ENCODE measurements around the gene KIAA1217. TPM values are rescaled to one million over a fixed set of nuclear protein-coding genes. Genes with fewer than 3 reads are reported as not detected.

KIAA1217 gene
- total and polyA plus RNA-seq, 7 experiments from 2014 or later: 0.03 to 2.1 (median 0.15) TPM; not detected in 4

DNA sequence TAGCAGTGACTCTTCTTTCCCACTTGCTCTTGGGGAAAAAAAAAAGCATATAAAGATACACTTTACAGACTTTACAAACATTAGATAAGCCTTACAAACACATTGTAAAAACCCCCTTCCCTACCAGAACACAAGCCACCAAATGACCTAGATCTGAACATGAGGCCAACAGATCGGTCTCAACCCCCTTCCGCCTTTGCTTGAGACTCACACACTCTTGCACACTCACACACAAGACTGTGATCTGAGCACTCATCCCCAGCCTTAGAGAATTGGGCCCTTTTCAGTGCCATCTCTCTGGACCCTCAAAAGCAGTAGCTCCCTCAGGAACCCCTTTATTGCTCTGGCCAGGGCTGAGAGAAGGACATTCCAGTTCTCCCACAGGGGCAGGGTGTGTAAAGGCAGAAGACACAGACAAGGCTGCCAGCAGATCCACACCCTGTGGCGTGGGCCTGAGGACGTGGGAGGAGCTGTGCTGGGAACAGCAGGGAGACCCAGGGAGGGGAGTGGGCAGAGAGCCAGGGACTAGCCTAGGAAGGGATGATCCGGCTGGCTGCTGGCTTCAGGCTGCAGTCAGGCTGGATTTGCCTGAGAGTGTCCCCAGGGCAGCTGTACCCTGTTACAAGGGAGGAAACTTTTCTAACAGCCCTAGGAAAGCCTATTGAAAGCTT, 206.7 kb downstream of the KIAA1217 start:
- Histone ChIP-seq H3K9me3 (ENCODE audit: control insufficient read depth in 2 of 3, low read length in 3 of 3) (peaks cover 0 to 5% (median 0%) of the 10 kb centered on the region in 3 experiments), H3K27ac (ENCODE audit: low read depth, low read length) (no peak overlapping the region), H3K27me3 (ENCODE audit: control insufficient read depth in 2 of 2, insufficient read depth in 2 of 2, low read length in 2 of 2) (no peaks in the 10 kb centered on the region), H3K4me3 (ENCODE audit: low read length) (no peak overlapping the region), H3K4me1 (ENCODE audit: control insufficient read depth in 2 of 2, insufficient read depth in 2 of 2, low read length in 2 of 2) (no peaks in the 10 kb centered on the region), H3K36me3 (ENCODE audit: control insufficient read depth in 2 of 3, insufficient read depth in 3 of 3, low read length in 3 of 3) (no peaks in the 10 kb centered on the region)
- ChIA-PET CTCF (no interaction called here), POLR2A (no interaction called here)
- DNase-seq (no peak), ATAC-seq (no peak)
- H3K4me3 Mint-ChIP-seq: no peak overlapping the region
- no peaks in the 10 kb centered on the region for H3K4me1 Mint-ChIP-seq
- no peaks in the 10 kb centered on the region for H3K36me3 Mint-ChIP-seq
- peaks cover 0 to 8% (median 0%) of the 10 kb centered on the region in 11 donors for H3K9me3 Mint-ChIP-seq
- intact Hi-C loops (cut with micrococcal nuclease): no loop called here
- peaks cover 8 to 35% (median 21%) of the 10 kb centered on the region in 5 donors for H3K27me3 Mint-ChIP-seq
- no peak overlapping the region for H3K27ac Mint-ChIP-seq

DNA sequence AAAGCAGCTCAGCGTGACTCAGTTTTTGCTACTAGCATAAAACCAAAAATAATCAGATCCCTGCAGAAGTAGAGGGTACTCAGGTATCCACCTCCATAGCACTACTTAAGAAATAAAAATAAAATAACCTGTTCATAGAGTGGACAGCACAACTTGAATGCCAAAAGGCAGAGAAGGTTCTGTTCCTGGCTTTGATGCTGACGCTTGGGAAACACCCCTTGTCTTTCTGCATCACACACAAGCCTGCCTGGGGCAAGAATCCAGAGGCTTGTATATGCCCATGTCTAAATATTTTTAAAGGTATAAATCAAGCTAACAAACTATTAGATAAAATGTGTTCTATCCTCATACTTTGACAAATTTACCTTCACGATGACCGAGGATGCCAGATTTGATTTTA, 207.3 kb downstream of the KIAA1217 start:
- POLR2A ChIA-PET: no interaction called here
- CTCF ChIA-PET: interaction anchor here (0.7 kb wide), 1 partner anchor 1776 kb away, joined by 3 read pairs; no protein-coding TSS in a partner anchor

GRCh38 chr10:24417053-24417452, 208.1 kb downstream of the KIAA1217 start:
- Mint-ChIP-seq H3K9me3 (peaks cover 0 to 12% (median 0%) of the 10 kb centered on the region in 11 donors), H3K27me3 (peaks cover 10 to 23% (median 17%) of the 10 kb centered on the region in 5 donors), H3K36me3 (no peaks in the 10 kb centered on the region), H3K4me1 (no peaks in the 10 kb centered on the region), H3K4me3 (no peak overlapping the region), H3K27ac (no peak overlapping the region)
- Histone ChIP-seq H3K4me3 (ENCODE audit: low read length) (no peak overlapping the region), H3K27ac (ENCODE audit: low read depth, low read length) (no peak overlapping the region), H3K9me3 (ENCODE audit: control insufficient read depth in 2 of 3, low read length in 3 of 3) (peaks cover 0 to 5% (median 0%) of the 10 kb centered on the region in 3 experiments), H3K27me3 (ENCODE audit: control insufficient read depth in 2 of 2, insufficient read depth in 2 of 2, low read length in 2 of 2) (no peaks in the 10 kb centered on the region), H3K4me1 (ENCODE audit: control insufficient read depth in 2 of 2, insufficient read depth in 2 of 2, low read length in 2 of 2) (no peaks in the 10 kb centered on the region), H3K36me3 (ENCODE audit: control insufficient read depth in 2 of 3, insufficient read depth in 3 of 3, low read length in 3 of 3) (no peaks in the 10 kb centered on the region)
- ChIA-PET CTCF (interaction anchor here (0.7 kb wide), 2 partner anchors 132 to 1777 kb away, joined by 3 read pairs; no protein-coding TSS in a partner anchor), POLR2A (no interaction called here)
- no peak for ATAC-seq
- intact Hi-C loops (cut with micrococcal nuclease): no loop called here
- no peak for DNase-seq

More for the DNA sequence above, 207.3 kb downstream of the KIAA1217 start:
- H3K4me1 Mint-ChIP-seq: no peaks in the 10 kb centered on the region
- intact Hi-C loops (cut with micrococcal nuclease): no loop called here
- peaks cover 0 to 8% (median 0%) of the 10 kb centered on the region in 11 donors for H3K9me3 Mint-ChIP-seq
- H3K27me3 ChIP-seq (ENCODE audit: control insufficient read depth in 2 of 2, insufficient read depth in 2 of 2, low read length in 2 of 2): no peaks in the 10 kb centered on the region
- ATAC-seq: no peak
- no peak overlapping the region for H3K27ac Mint-ChIP-seq
- H3K9me3 ChIP-seq (ENCODE audit: control insufficient read depth in 2 of 3, low read length in 3 of 3): peaks cover 0 to 5% (median 0%) of the 10 kb centered on the region in 3 experiments
- peaks cover 8 to 29% (median 18%) of the 10 kb centered on the region in 5 donors for H3K27me3 Mint-ChIP-seq
- H3K4me3 ChIP-seq (ENCODE audit: low read length): no peak overlapping the region
- no peak overlapping the region for H3K27ac ChIP-seq (ENCODE audit: low read depth, low read length)
- DNase-seq: no peak
- no peak overlapping the region for H3K4me3 Mint-ChIP-seq
- H3K36me3 ChIP-seq (ENCODE audit: control insufficient read depth in 2 of 3, insufficient read depth in 3 of 3, low read length in 3 of 3): no peaks in the 10 kb centered on the region
- no peaks in the 10 kb centered on the region for H3K36me3 Mint-ChIP-seq
- H3K4me1 ChIP-seq (ENCODE audit: control insufficient read depth in 2 of 2, insufficient read depth in 2 of 2, low read length in 2 of 2): no peaks in the 10 kb centered on the region

GRCh38 chr10:24418532-24418931, 209.6 kb downstream of the KIAA1217 start:
- Histone ChIP-seq H3K27ac (ENCODE audit: low read depth, low read length) (no peak overlapping the region), H3K4me3 (ENCODE audit: low read length) (no peak overlapping the region), H3K36me3 (ENCODE audit: control insufficient read depth in 2 of 3, insufficient read depth in 3 of 3, low read length in 3 of 3) (no peaks in the 10 kb centered on the region), H3K27me3 (ENCODE audit: control insufficient read depth in 2 of 2, insufficient read depth in 2 of 2, low read length in 2 of 2) (no peaks in the 10 kb centered on the region), H3K9me3 (ENCODE audit: control insufficient read depth in 2 of 3, low read length in 3 of 3) (no peaks in the 10 kb centered on the region), H3K4me1 (ENCODE audit: control insufficient read depth in 2 of 2, insufficient read depth in 2 of 2, low read length in 2 of 2) (no peaks in the 10 kb centered on the region)
- CTCF ChIA-PET: no interaction called here
- Mint-ChIP-seq H3K4me1 (no peaks in the 10 kb centered on the region), H3K27me3 (peaks cover 10 to 25% (median 17%) of the 10 kb centered on the region in 5 donors), H3K9me3 (peaks cover 0 to 12% (median 0%) of the 10 kb centered on the region in 11 donors), H3K36me3 (no peaks in the 10 kb centered on the region), H3K4me3 (no peak overlapping the region), H3K27ac (no peak overlapping the region)
- no peak for ATAC-seq
- intact Hi-C loops (cut with micrococcal nuclease): loop anchor here in 1 of 2 donors (1.0 kb wide), 1 partner anchor 85 kb away; no protein-coding TSS in a partner anchor
- no peak for DNase-seq
- POLR2A ChIA-PET: no interaction called here

- H3K9me3 ChIP-seq (ENCODE audit: control insufficient read depth in 2 of 3, low read length in 3 of 3): no peaks in the 10 kb centered on the region
- Mint-ChIP-seq H3K4me1 (no peaks in the 10 kb centered on the region), H3K9me3 (peaks cover 0 to 15% (median 0%) of the 10 kb centered on the region in 11 donors)
These were observed 210.1 kb downstream of the KIAA1217 start for GRCh38 chr10:24419066-24419465.

GRCh38 chr10:24425151-24425550, 216.2 kb downstream of the KIAA1217 start:
- DNase-seq: no peak
- ATAC-seq: no peak
- ChIA-PET CTCF (no interaction called here), POLR2A (no interaction called here)
- Histone ChIP-seq H3K36me3 (ENCODE audit: control insufficient read depth in 2 of 3, insufficient read depth in 3 of 3, low read length in 3 of 3) (no peaks in the 10 kb centered on the region), H3K27ac (ENCODE audit: low read depth, low read length) (no peak overlapping the region), H3K27me3 (ENCODE audit: control insufficient read depth in 2 of 2, insufficient read depth in 2 of 2, low read length in 2 of 2) (no peaks in the 10 kb centered on the region), H3K9me3 (ENCODE audit: control insufficient read depth in 2 of 3, low read length in 3 of 3) (no peaks in the 10 kb centered on the region), H3K4me1 (ENCODE audit: control insufficient read depth in 2 of 2, insufficient read depth in 2 of 2, low read length in 2 of 2) (no peaks in the 10 kb centered on the region), H3K4me3 (ENCODE audit: low read length) (no peak overlapping the region)
- intact Hi-C loops (cut with micrococcal nuclease): no loop called here
- Mint-ChIP-seq H3K36me3 (no peaks in the 10 kb centered on the region), H3K27me3 (peaks cover 0 to 12% (median 5%) of the 10 kb centered on the region in 5 donors), H3K4me1 (no peaks in the 10 kb centered on the region), H3K27ac (no peak overlapping the region), H3K9me3 (peaks cover 0 to 9% (median 0%) of the 10 kb centered on the region in 11 donors), H3K4me3 (no peak overlapping the region)

More at GRCh38 chr10:24419066-24419465, 210.1 kb downstream of the KIAA1217 start:
- CTCF ChIA-PET: no interaction called here
- Mint-ChIP-seq H3K27me3 (peaks cover 10 to 28% (median 17%) of the 10 kb centered on the region in 5 donors), H3K36me3 (no peaks in the 10 kb centered on the region), H3K4me3 (no peak overlapping the region), H3K27ac (no peak overlapping the region)
- H3K27ac ChIP-seq (ENCODE audit: low read depth, low read length): no peak overlapping the region
- DNase-seq: no peak
- H3K4me3 ChIP-seq (ENCODE audit: low read length): no peak overlapping the region
- H3K4me1 ChIP-seq (ENCODE audit: control insufficient read depth in 2 of 2, insufficient read depth in 2 of 2, low read length in 2 of 2): no peaks in the 10 kb centered on the region
- H3K36me3 ChIP-seq (ENCODE audit: control insufficient read depth in 2 of 3, insufficient read depth in 3 of 3, low read length in 3 of 3): no peaks in the 10 kb centered on the region
- no peaks in the 10 kb centered on the region for H3K27me3 ChIP-seq (ENCODE audit: control insufficient read depth in 2 of 2, insufficient read depth in 2 of 2, low read length in 2 of 2)
- POLR2A ChIA-PET: no interaction called here
- intact Hi-C loops (cut with micrococcal nuclease): no loop called here
- ATAC-seq: no peak
